Right cardiac atrium (tissue), 5 donors: ENCODE data around the gene HMGN5. TPM values are rescaled to one million over a fixed set of nuclear protein-coding genes. Genes with fewer than 3 reads are reported as not detected.

Experiments used
- ATAC-seq, 2 donors: fragments of 200-7000 bp; cut with Tn5 transposase; one replicate each; pipeline versions ENCODE4 v1.8.0 to v1.9.1; 2020; ENCODE audit warnings: moderate library complexity in 2 of 2, mild to moderate bottlenecking in 1 of 2
- DNase-seq, 3 donors: peaks; one replicate each; pipeline ENCODE4 v3.0.0-alpha.2; 2020
- H3K27ac ChIP-seq: one replicate; pipeline ENCODE4 v1.5.1; 2013; ENCODE audit warnings: mild to moderate bottlenecking, low read length, control low read depth, moderate library complexity
- H3K27me3 ChIP-seq: one replicate; pipeline ENCODE4 v1.6.1; 2013; ENCODE audit not compliant: control insufficient read depth, insufficient read depth
- H3K4me1 ChIP-seq: one replicate; pipeline ENCODE4 v1.6.1; 2013; ENCODE audit warnings: low read length; ENCODE audit not compliant: control insufficient read depth, insufficient read depth
- H3K4me3 ChIP-seq: one replicate; pipeline ENCODE4 v1.5.1; 2013; ENCODE audit warnings: low read length, control low read depth
- H3K9me3 ChIP-seq: one replicate; pipeline ENCODE4 v1.6.1; 2013; ENCODE audit warnings: low read length; ENCODE audit not compliant: control insufficient read depth
- WGBS: extraction: QIAGEN DNeasy Blood & Tissue Kit; methylation state at CpG from one replicate; pipeline ENCODE4 v1.1.7; 2013; 5-methylcytosine and 5-hydroxymethylcytosine counted together
- intact Hi-C, 4 donors: fragments of 100-400 bp; cut with DNase I; formaldehyde crosslinking; loops; one replicate each; pipeline versions ENCODE4 v1.11.0 to v1.14.0; 2022 to 2023
- polyA plus RNA-seq: library from polyadenylated mRNA; stranded (reverse); fragments of 200-250 nt; gene quantifications from one replicate; pipeline ENCODE4 v1.2.3, GENCODE V29; 2013
- total RNA-seq, 4 donors: library from RNA; stranded (reverse); fragmentation: NEBNext Ultra II Directional; extraction: Animal tissue kit (Norgen Biotek cat#: 25700); gene quantifications; one replicate each; pipeline ENCODE4 v1.2.1, GENCODE V29; 2021
- donor health status: healthy with polysubstance abuse.
- donor health status: DM: no; HTN: yes; CAD: no.
- donor health status: DM: no; HTN: no; CAD: no.
- donor health status: DM: no; HTN: yes; CAD: no; lungs with severe emphysema.
- donor health status: DM: yes; HTN: yes; CAD: no.

The HMGN5 gene
- total and polyA plus RNA-seq, 5 donors: 4.1 to 18.4 (median 5.5) TPM

DNA sequence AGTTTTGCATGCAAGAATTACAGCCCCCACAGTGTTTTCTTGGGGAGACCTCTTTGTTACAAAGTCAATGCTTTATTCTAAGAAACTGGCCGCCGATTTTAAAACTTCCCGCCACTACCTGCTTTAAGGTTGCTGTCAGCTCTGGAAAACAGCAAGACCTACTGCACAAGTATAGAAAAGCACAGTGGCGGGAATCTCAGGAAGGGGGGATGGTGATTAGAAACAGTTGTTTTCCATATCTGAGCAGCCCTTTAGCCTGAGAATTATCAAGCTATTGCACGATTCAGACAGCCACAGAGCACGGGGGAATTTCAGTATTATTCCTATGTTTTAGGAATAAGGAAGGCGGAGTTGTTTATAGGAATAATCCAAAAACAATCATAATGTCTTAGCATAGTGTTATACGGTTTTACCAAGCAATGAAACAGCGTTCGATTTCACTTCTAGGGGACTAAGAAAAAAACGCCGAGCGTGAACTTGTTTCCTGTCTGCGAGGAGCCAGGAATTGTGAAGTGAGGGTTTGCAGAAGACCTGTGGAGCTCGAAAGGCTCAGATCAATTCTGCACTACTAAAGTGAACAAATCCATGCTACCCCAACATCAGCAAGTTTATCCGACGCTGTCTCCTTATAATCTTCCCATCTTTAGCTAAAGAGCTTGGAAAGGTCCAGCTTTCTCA lies 81.3 kb downstream of the HMGN5 start:
- peak overlapping the region; percentile 84 for H3K4me3 ChIP-seq
- no peaks in the 10 kb centered on the region for H3K4me1 ChIP-seq
- H3K27ac ChIP-seq: no peak overlapping the region
- H3K9me3 ChIP-seq: no peaks in the 10 kb centered on the region
- peak; percentile 6 to 9 for ATAC-seq
- DNase-seq: no peak
- intact Hi-C loops: no loop called here
- WGBS: under 1% methylated on average over 17 of the region's 17 CpGs
- H3K27me3 ChIP-seq: no peaks in the 10 kb centered on the region

DNA sequence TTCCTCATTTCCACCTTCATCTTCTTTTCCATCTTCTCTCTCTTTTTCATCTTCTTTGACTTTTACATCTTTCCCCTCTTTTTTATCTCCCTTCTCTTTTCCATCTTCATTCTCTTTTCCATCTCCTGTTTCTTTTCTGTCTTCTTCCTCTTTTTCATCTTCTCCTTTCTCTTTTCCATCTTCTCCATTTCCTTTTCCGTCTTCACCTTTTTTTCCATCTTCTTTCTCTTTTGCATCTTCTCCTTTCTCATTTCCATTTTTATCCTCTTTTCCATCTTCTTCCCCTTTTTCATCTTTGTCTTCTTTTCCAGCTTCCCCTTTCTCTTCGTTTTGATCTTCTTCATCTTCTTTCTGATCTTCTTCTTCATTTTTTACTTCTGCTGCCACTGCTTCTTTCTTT lies 87.0 kb downstream of the HMGN5 start:
- 80% methylated on average over 2 of the region's 2 CpGs for WGBS
- DNase-seq: no peak
- H3K27me3 ChIP-seq: no peaks in the 10 kb centered on the region
- no peak overlapping the region for H3K27ac ChIP-seq
- no peak for ATAC-seq
- H3K4me3 ChIP-seq: no peak overlapping the region
- no peaks in the 10 kb centered on the region for H3K4me1 ChIP-seq
- H3K9me3 ChIP-seq: no peaks in the 10 kb centered on the region
- intact Hi-C loops: no loop called here

DNA sequence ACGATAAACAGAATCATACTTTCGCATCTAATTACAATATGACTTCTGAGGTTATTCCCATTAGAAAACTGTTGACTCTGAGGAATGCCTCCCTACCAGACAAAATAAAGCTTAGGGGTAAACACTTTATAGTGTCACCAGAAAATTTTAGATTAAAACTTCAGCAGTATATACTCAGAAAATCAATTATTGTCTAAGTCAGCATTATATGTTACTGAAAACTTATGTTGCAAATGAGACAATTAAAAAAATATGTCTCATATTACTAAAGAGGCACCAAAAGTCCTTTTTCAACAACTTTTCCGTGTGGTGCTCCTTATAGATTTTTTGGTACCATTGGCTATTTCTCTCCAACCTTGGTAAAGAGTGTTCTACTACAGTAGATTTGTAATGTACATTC lies 91.4 kb downstream of the HMGN5 start:
- DNase-seq (no peak), ATAC-seq (no peak)
- intact Hi-C loops: no loop called here
- no peaks in the 10 kb centered on the region for H3K9me3 ChIP-seq
- H3K27me3 ChIP-seq: no peaks in the 10 kb centered on the region
- 87% methylated on average over 3 of the region's 3 CpGs for WGBS
- no peaks in the 10 kb centered on the region for H3K4me1 ChIP-seq
- H3K4me3 ChIP-seq: no peak overlapping the region
- no peak overlapping the region for H3K27ac ChIP-seq

DNA sequence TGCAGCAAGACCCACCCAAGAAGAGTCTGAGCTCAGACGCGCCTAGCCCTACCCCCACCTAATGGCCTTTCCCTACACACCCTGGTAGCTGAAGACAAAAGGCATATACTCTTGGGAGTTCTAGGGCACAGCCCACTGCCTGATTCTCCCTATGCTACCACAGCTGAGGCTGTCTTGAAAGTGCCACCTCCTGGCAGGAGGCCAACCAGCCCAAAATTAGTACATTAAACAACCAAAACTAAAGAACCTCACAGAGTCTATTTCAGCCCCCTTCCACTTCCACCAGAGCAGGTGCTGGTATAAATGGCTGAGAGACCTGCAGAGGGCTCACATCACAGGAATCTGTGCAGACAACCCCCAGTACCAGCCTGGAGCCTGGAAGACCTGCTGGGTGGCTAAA lies 119.1 kb downstream of the HMGN5 start:
- Histone ChIP-seq H3K4me3 (no peak overlapping the region), H3K4me1 (no peaks in the 10 kb centered on the region), H3K9me3 (no peaks in the 10 kb centered on the region), H3K27me3 (no peaks in the 10 kb centered on the region), H3K27ac (no peak overlapping the region)
- 93% methylated on average over 2 of the region's 2 CpGs for WGBS
- intact Hi-C loops: no loop called here
- ATAC-seq (no peak), DNase-seq (no peak)

Other genes with a start within 250 kb of the HMGN5 start
- 10 to 100 TPM; 61.3 to 76.7 (median 67.4) TPM for gene SH3BGRL, start 189 bp upstream of the HMGN5 start, total RNA-seq
- 57.7 TPM for gene SH3BGRL, start 189 bp upstream of the HMGN5 start, polyA plus RNA-seq